ENCODE data around the gene CSNK1D. TPM values are rescaled to one million over a fixed set of nuclear protein-coding genes. Genes with fewer than 3 reads are reported as not detected.

Gene CSNK1D
- total RNA-seq, 1 experiment from 2014 or later: 137 TPM

GRCh38 chr17:82321947-82322466 is 48.5 kb upstream of the CSNK1D start:
- no peaks in the 10 kb centered on the region for H3K9me3 Mint-ChIP-seq
- H2BK120ac ChIP-seq (ENCODE audit: low read depth, low read length, poor library complexity, severe bottlenecking): no peak overlapping the region
- no peaks in the 10 kb centered on the region for H3K9me3 ChIP-seq (ENCODE audit: control insufficient read depth, low read depth, low read length)
- no peak overlapping the region for H3K9ac ChIP-seq (ENCODE audit: extremely low read depth, insufficient read length, low read length)
- no peaks in the 10 kb centered on the region for H3K79me1 ChIP-seq (ENCODE audit: insufficient read depth, low read depth, low read length, poor library complexity, severe bottlenecking)
- no peak overlapping the region for H2BK12ac ChIP-seq (ENCODE audit: insufficient read length, low read depth, low read length)
- no peak overlapping the region for H2AFZ ChIP-seq (ENCODE audit: low read length)
- peaks cover 6% of the 10 kb centered on the region for H4K20me1 ChIP-seq (ENCODE audit: control insufficient read depth, insufficient read depth, insufficient read length)
- no peak overlapping the region for H3K4me3 Mint-ChIP-seq
- H3K23ac ChIP-seq (ENCODE audit: insufficient read length, low read depth, low read length): no peak overlapping the region
- peaks cover 9 to 16% of the 10 kb centered on the region in 2 experiments for H3K4me1 Mint-ChIP-seq
- H3K27ac Mint-ChIP-seq: no peak overlapping the region
- H4K8ac ChIP-seq (replicated peaks; ENCODE audit: insufficient read length, low read depth, low read length): no peak overlapping the region
- no peak overlapping the region for H3K27ac ChIP-seq (ENCODE audit: insufficient read length, low read depth, low read length)
- no peak overlapping the region for H4K5ac ChIP-seq (ENCODE audit: insufficient read length, low read depth, low read length)
- WGBS (ENCODE audit: extremely low coverage, insufficient read length, low lambda C conversion rate): no CpG with 5 or more reads among the region's 21 CpGs
- no peak overlapping the region for H2BK15ac ChIP-seq (ENCODE audit: low read depth, low read length)
- no peak overlapping the region for H3K14ac ChIP-seq (ENCODE audit: insufficient read depth, low read length)
- H3K23me2 ChIP-seq (ENCODE audit: insufficient read length, low read depth, low read length, poor library complexity, severe bottlenecking): no peaks in the 10 kb centered on the region
- peaks cover 15% of the 10 kb centered on the region for H3K27me3 Mint-ChIP-seq (ENCODE audit: low read depth)
- no peak overlapping the region for H3K4ac ChIP-seq (ENCODE audit: low read depth, low read length)
- no peak overlapping the region for H2AK5ac ChIP-seq (ENCODE audit: insufficient read length, low read length)
- H3K79me2 ChIP-seq (ENCODE audit: insufficient read depth, low read length): no peaks in the 10 kb centered on the region
- H2BK5ac ChIP-seq (ENCODE audit: insufficient read length, low read length): no peak overlapping the region
- no peaks in the 10 kb centered on the region; a peak in 1 of 7 replicates for H3K36me3 Mint-ChIP-seq (ENCODE audit: insufficient read depth in 1 of 3, low read depth in 3 of 3)
- no peak overlapping the region for H3K18ac ChIP-seq (ENCODE audit: insufficient read length, low read depth, low read length)
- H2BK20ac ChIP-seq (ENCODE audit: low read depth, low read length, poor library complexity, severe bottlenecking): no peak overlapping the region
- H3K4me1 ChIP-seq (ENCODE audit: insufficient read depth, low read length): peaks cover 2% of the 10 kb centered on the region; the same call in 1 of the 2 replicates
- no peak for TF ChIP-seq CTCF (conservative IDR thresholded peaks at IDR 0.05)
- H3K27me3 ChIP-seq (ENCODE audit: insufficient read depth, low read length): no peaks in the 10 kb centered on the region
- DNase-seq: no peak
- H3T11ph ChIP-seq (ENCODE audit: low read length): no peak overlapping the region
- H3K4me2 ChIP-seq (ENCODE audit: insufficient read depth, insufficient read length, low read length): no peak overlapping the region
- no peak overlapping the region for H3K56ac ChIP-seq (ENCODE audit: insufficient read length, low read depth, low read length)
- no peak overlapping the region for H4K91ac ChIP-seq (ENCODE audit: insufficient read length, low read depth, low read length)

Data from H9 (cell line).